Stimulated activated naive CD8-positive, alpha-beta T cell treated with anti-CD3 and anti-CD28 coated beads, Interleukin-15, amount 100 ng/mL, for 72 hours (primary cell): ENCODE data around the gene RDH5.
"Not testable (repeated sequence)": the region's sequence is repeated elsewhere in the genome, so short reads cannot be mapped to it uniquely, and the experiment has no call there.

Experiments used
- ATAC-seq: fragments of 150-1000 bp; cut with Tn5 transposase; 2 replicates; pipeline ENCODE4 v1.10.0; 2021; ENCODE audit warnings: mild to moderate bottlenecking, moderate library complexity
- DNase-seq, 2 donors: peaks; one replicate each; pipeline ENCODE4 v3.0.0; 2021 to 2022
- H3K27ac Mint-ChIP-seq, 2 donors: one replicate each; pipeline ENCODE4 v1.8.0; 2022; ENCODE audit warnings: mild to moderate bottlenecking in 2 of 2, mixed read lengths in 2 of 2, moderate library complexity in 2 of 2
- H3K27me3 Mint-ChIP-seq: one replicate; pipeline ENCODE4 v1.8.0; 2022; ENCODE audit warnings: mixed read lengths
- H3K4me1 Mint-ChIP-seq: one replicate; pipeline ENCODE4 v1.8.0; 2022; ENCODE audit warnings: mild to moderate bottlenecking, mixed read lengths
- H3K4me3 Mint-ChIP-seq, 2 donors: one replicate each; pipeline ENCODE4 v1.8.0; 2022; ENCODE audit warnings: mild to moderate bottlenecking in 2 of 2, mixed read lengths in 2 of 2, moderate library complexity in 1 of 2
- H3K9me3 Mint-ChIP-seq, 2 donors: one replicate each; pipeline ENCODE4 v1.8.0; 2022; ENCODE audit warnings: mixed read lengths in 2 of 2

The RDH5 gene

DNA sequence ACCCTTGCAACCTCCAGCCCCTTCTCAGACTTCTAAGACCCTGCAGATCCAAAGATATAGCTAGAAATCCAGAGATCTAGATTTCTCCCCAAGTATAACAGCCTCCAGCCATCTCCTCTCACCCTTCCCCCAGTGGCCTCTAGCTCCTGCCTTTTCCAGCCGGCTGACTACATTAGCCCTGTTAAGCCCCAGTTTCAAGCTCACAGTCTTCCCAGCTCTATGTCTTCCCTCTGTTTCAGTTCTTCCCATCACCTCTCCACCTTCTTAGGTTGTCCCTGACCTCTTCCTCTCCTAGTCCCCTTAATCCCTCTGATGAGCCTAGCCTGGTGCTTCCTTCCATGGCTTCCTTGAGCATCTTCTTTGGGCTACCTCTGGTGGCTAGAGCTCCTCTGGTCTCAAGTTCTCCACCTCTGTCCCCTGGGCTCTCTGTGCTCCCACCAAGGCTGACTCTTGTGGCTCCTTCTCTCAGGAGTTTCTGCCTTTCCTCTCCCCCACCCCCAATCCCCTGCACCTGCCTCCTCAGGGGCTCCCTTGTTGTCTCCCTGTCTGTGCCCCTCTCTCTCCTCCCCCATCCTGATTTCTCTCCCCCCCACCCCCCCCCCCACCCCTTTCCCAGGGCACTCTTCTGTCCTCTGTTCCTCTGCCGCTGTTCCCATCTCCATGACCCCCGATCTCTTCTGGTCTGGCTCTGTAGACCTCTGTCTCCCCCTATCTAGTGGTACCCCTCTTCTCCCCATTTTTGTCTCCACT, 21.9 kb downstream of the RDH5 start:
- DNase-seq (no peak), ATAC-seq (no peak)
- peaks cover 61% of the 10 kb centered on the region for H3K4me1 Mint-ChIP-seq

DNA sequence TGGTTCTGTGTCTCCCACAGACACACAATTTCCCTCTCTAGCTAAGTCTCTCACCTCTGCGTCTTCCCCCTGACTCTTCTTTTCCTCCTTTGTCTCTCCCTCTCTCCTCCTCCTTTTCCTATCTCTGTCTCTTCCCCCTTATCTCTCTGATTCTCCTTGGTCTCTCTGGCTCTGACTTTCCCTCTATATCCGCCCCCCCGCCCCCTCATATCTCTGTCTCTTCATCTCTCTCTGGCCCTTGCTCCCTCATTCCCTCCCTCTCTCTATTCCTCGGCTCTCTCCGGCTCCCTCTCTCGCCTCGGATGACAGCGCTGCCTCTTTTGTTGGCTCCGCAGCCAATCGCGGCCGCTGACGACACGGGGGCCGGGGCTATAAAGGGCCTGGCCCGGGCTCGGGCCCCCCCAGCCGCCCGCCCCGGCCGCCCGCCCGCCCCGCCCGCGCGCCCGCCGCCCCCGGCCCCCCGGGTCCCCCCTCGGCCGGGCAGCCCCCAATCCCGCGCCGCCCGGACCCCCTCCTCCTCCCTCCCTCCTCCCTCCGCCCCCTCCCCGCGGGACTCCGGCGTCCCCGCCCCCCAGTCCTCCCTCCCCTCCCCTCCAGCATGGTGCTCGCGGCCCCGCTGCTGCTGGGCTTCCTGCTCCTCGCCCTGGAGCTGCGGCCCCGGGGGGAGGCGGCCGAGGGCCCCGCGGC, 22.7 kb downstream of the RDH5 start, which contains the start of gene GDF11:
TSS of gene GDF11 (plus strand) at position 404 of the 687 bp plus-strand sequence. CDS start at position 599, 195 bp downstream.
- Mint-ChIP-seq H3K4me1 (peaks cover 54% of the 10 kb centered on the region), H3K27me3 (no peaks in the 10 kb centered on the region), H3K27ac (peak within 1 kb of the TSS; percentile 67 to 77), H3K4me3 (peak within 1 kb of the TSS; percentile 89 to 94), H3K9me3 (no peaks in the 10 kb centered on the region)
- peak; percentile 60 for ATAC-seq
- DNase-seq: peak; percentile 64 to 68

More for the DNA sequence above, 21.9 kb downstream of the RDH5 start:
- Mint-ChIP-seq H3K4me3 (peak overlapping the region; percentile 81 to 94), H3K9me3 (no peaks in the 10 kb centered on the region), H3K27ac (peak overlapping the region in 1 of 2 donors; percentile 67), H3K27me3 (no peaks in the 10 kb centered on the region)

DNA sequence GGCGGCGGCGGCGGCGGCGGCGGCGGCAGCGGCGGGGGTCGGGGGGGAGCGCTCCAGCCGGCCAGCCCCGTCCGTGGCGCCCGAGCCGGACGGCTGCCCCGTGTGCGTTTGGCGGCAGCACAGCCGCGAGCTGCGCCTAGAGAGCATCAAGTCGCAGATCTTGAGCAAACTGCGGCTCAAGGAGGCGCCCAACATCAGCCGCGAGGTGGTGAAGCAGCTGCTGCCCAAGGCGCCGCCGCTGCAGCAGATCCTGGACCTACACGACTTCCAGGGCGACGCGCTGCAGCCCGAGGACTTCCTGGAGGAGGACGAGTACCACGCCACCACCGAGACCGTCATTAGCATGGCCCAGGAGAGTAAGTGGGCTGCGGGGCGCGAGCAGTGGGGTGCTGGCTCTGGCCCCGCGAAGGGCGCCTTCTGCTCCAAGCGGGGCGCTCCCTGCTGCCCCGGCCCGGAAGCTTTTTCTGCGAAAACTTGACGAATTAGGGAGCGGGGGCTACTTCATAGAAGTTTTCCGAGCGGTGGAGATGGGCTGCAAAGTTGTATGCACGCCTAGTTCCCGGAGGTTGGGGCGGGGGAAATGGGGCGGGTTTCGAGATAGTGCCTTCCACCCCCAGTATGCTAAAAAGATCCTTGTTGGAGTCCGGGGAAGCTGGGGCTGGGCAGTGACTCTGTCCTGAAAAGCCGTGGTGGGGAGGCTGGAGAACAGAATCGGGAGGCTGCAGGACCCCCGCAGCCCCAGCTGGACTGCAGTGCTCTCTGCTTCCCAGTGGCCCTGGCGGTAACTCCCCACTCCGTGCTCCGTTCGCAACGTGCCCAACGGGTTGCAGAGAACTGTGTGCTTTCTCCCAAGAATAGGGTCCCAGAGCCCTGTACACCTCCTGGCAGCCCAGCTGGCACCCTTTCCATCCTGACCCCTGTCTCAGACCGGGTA, 23.5 kb downstream of the RDH5 start:
- peak overlapping the region; percentile 86 to 89 for H3K4me3 Mint-ChIP-seq
- ATAC-seq: peak; percentile 63
- peak overlapping the region; percentile 59 to 77 for H3K27ac Mint-ChIP-seq
- H3K4me1 Mint-ChIP-seq: peaks cover 47% of the 10 kb centered on the region
- no peaks in the 10 kb centered on the region for H3K9me3 Mint-ChIP-seq
- no peaks in the 10 kb centered on the region for H3K27me3 Mint-ChIP-seq
- DNase-seq: peak; percentile 51 to 54

DNA sequence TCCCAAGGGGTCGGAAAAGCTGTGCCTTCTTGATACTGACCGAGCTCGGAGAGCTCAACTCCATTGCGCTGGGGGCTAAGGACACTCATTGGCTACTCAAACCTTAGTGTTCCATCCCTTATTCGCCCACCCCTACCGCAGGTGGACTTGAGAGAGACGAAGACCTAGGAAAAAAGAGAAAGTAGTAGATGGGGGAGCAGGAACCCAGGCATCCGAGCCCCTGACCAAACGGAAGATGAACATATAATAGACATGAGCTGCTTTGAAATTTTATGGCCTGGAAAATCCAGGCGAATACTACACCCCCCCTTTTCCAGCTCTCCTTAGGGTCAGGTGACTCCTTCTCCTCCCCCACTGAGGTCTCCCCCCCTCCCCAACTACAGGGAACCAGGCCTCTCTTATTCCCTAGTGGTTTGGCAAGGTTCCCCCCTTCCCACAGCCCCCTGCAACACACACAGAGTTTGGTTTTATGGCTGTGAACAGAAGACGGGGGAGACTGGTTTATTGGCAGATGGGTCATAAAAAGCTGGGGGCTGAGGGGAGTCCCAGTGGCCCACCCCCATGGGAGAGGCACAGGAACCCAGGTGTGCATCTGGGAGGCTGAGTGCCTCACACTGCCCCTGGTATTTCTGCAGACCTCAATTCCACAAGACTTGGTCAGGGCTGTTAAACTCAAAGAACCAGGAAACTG, 24.3 kb downstream of the RDH5 start:
- peak overlapping the region; percentile 86 to 89 for H3K4me3 Mint-ChIP-seq
- no peak for ATAC-seq
- no peak for DNase-seq
- peak overlapping the region; percentile 59 to 77 for H3K27ac Mint-ChIP-seq
- no peaks in the 10 kb centered on the region for H3K27me3 Mint-ChIP-seq
- peaks cover 47% of the 10 kb centered on the region for H3K4me1 Mint-ChIP-seq
- no peaks in the 10 kb centered on the region for H3K9me3 Mint-ChIP-seq

DNA sequence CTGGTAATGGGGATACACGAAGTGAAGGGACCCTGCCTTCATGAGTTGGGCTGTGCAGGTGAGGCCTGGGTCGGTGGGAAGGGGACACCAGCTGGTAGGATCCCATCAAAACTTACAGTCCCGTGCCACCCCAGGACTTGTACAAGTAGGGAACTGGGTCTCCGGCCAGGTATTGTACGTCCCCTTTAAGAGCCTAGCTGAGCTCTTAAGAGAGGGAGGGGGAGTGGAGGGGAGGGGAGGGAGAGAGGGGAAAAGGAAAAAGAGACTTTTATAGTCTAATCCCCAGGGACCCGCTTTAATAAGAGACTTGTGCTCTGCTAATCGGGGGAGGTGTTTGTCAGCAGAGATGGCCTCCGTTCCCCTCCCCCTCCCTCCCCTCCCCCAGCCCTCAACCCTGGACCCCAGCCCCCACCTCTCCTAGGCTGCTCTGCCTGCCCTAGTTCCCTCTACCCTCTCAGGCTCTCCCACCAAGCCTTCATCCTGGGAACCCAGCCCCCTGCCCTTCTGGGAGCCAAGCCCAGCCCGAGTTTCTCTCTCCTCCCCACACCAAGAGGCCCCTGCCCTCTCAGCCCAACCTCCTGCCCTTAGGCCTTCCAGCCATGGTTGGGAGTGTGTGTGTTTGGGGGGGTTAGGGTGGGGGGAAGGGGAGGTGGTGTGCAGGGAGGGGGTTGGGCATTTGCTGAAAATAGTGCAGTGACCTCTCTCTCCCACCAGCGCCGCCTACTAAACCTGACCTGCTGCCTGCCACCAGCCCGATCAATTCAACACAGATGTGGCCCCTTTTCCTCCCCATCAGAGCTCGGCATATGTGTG, 25.4 kb downstream of the RDH5 start:
- Mint-ChIP-seq H3K9me3 (no peaks in the 10 kb centered on the region), H3K27ac (no peak overlapping the region), H3K27me3 (no peaks in the 10 kb centered on the region), H3K4me3 (peak overlapping the region in 1 of 2 donors; percentile 16), H3K4me1 (peaks cover 48% of the 10 kb centered on the region)
- ATAC-seq: no peak
- no peak for DNase-seq

DNA sequence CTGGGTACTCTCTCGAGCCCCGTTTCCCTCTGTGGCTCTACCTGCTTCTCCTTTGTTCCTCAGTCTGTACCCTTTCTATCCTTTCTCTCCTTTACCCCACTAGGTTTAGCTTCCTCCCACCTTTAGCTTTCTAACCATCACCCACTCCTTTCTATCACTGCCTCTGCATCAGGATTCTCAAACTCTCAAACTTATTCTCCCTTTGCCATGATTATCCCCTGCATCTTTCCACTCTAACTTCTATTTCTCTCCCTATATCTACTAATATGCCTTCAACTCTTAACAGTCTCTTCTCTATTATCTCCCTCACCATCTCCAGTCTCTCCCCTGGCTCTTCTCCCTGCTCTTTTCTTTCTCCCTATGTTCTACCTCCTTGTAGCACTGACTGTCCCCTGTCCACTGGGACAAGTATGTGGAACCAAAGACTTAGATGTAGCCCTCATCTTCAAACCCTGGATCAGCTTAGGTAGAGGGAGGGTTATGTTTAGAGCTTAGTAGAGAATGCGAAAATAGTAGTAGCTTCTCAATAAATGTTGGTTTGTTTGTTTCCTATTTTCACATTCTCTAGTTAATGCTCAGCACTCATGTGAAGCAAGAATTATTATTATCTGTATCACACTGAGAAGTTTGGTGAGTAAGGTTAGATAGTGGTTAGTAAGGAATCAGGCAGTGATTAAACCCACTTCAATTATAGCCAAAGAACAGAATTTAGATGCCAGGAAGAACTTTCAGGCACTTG, 26.1 kb downstream of the RDH5 start:
- Mint-ChIP-seq H3K9me3 (no peaks in the 10 kb centered on the region), H3K4me3 (no peak overlapping the region), H3K27ac (peak overlapping the region in 1 of 2 donors; percentile 8)

DNA sequence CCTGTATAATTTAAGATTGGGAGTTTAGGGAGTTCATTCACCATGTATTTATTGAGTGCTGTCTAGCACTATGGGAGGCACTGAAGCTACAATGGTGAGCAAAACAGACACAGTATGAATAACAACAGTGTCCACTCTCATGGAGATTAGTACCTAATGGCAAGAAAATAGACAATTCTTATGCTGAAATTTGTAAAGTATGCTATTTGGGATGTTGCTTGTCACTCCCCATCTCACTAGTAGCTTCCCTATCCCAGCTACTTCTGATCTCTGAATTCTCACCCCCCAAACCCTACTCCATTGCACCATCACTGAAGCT, 26.7 kb downstream of the RDH5 start:
- H3K4me3 Mint-ChIP-seq: no peak overlapping the region
- ATAC-seq (no peak), DNase-seq (no peak)
- no peaks in the 10 kb centered on the region for H3K9me3 Mint-ChIP-seq
- H3K4me1 Mint-ChIP-seq: peaks cover 45% of the 10 kb centered on the region
- no peaks in the 10 kb centered on the region for H3K27me3 Mint-ChIP-seq
- H3K27ac Mint-ChIP-seq: no peak overlapping the region

More for the DNA sequence above, 26.1 kb downstream of the RDH5 start:
- Mint-ChIP-seq H3K27me3 (no peaks in the 10 kb centered on the region), H3K4me1 (peaks cover 48% of the 10 kb centered on the region)
- DNase-seq (no peak), ATAC-seq (no peak)

DNA sequence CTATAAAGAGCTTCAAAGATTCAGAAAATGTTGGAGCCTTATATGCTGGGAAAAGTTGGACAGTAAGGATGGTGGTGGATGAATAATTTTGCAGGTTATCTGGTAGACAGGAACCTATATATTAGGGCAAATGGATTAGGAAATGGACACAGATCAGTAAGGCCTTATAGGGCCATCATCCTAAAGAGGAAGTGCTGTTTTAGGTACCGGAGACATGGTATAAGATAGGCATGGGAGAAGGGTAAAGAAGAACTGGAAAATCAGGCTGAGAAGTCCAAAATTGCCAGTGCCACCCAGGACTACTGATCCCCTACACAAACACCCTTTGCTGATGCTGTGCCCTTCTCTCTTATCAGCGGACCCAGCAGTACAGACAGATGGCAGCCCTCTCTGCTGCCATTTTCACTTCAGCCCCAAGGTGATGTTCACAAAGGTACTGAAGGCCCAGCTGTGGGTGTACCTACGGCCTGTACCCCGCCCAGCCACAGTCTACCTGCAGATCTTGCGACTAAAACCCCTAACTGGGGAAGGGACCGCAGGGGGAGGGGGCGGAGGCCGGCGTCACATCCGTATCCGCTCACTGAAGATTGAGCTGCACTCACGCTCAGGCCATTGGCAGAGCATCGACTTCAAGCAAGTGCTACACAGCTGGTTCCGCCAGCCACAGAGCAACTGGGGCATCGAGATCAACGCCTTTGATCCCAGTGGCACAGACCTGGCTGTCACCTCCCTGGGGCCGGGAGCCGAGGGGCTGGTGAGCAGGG, 28.2 kb downstream of the RDH5 start:
- no peaks in the 10 kb centered on the region for H3K9me3 Mint-ChIP-seq
- no peak overlapping the region for H3K4me3 Mint-ChIP-seq
- no peaks in the 10 kb centered on the region for H3K27me3 Mint-ChIP-seq
- H3K4me1 Mint-ChIP-seq: peaks cover 34% of the 10 kb centered on the region
- DNase-seq: no peak
- no peak overlapping the region for H3K27ac Mint-ChIP-seq
- ATAC-seq: no peak

DNA sequence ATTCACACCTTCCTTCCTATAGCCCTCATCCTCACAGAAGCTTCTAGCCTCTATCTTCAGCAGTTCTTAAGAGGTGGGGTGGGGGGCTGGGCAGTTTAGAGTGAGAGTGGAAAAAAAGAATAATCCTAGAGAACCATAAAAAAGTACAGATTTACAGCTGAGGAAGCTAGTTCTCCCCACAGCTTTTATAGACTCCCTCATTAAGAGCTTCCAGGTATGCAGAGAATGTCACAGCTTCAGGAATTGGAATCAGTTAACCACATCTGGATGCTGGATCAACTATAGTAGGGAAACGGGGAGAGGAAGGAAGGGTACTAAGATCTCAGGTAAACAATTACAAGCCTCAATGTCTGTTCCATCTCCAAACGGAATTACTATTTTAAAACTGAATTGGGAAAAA, 35.1 kb downstream of the RDH5 start:
- no peak overlapping the region for H3K27ac Mint-ChIP-seq
- H3K4me3 Mint-ChIP-seq: no peak overlapping the region
- no peaks in the 10 kb centered on the region for H3K27me3 Mint-ChIP-seq
- no peak for DNase-seq
- H3K9me3 Mint-ChIP-seq: no peaks in the 10 kb centered on the region
- H3K4me1 Mint-ChIP-seq: peaks cover 7% of the 10 kb centered on the region
- no peak for ATAC-seq

- Mint-ChIP-seq H3K4me3 (no peak overlapping the region), H3K27ac (peak overlapping the region in 1 of 2 donors; percentile 55), H3K9me3 (no peaks in the 10 kb centered on the region), H3K27me3 (no peaks in the 10 kb centered on the region), H3K4me1 (no peaks in the 10 kb centered on the region)
- ATAC-seq (no peak), DNase-seq (no peak)
Measured at GRCh38 chr12:55757701-55758100, 37.5 kb downstream of the RDH5 start.

GRCh38 chr12:55758575-55758974, 38.4 kb downstream of the RDH5 start:
- not testable (repeated sequence) for ATAC-seq, H3K4me3 Mint-ChIP-seq, H3K27ac Mint-ChIP-seq, H3K4me1 Mint-ChIP-seq, DNase-seq, H3K9me3 Mint-ChIP-seq, H3K27me3 Mint-ChIP-seq

DNA sequence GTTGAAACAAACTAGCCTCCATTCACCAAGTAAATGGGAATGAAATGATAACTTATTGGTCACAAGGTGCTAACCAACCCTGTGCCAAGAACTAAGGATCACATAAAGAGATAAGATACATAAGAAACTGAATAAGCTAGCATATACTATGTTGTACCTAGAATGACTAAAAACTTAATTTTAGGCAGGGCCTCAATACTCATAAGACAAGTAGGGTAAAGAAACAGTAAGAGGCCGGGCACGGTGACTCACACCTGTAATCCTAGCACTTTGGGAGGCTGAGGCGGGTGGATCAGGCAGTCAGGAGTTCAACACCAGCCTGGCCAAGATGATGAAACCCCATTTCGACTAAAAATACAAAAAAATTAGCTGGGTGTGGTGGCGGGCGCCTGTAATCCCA, 40.5 kb downstream of the RDH5 start:
- no peaks in the 10 kb centered on the region for H3K4me1 Mint-ChIP-seq
- no peaks in the 10 kb centered on the region for H3K27me3 Mint-ChIP-seq
- ATAC-seq: peak; percentile 73
- no peaks in the 10 kb centered on the region for H3K9me3 Mint-ChIP-seq
- no peak overlapping the region for H3K4me3 Mint-ChIP-seq
- no peak for DNase-seq
- no peak overlapping the region for H3K27ac Mint-ChIP-seq

GRCh38 chr12:55762646-55763045, 42.5 kb downstream of the RDH5 start:
- Mint-ChIP-seq H3K9me3 (no peaks in the 10 kb centered on the region), H3K4me3 (no peak overlapping the region), H3K27ac (no peak overlapping the region), H3K27me3 (no peaks in the 10 kb centered on the region), H3K4me1 (no peaks in the 10 kb centered on the region)
- DNase-seq (no peak), ATAC-seq (no peak)
